Thymus (tissue), 11 donors: ENCODE results near the gene FLYWCH1. TPM values are rescaled to one million over a fixed set of nuclear protein-coding genes. Genes with fewer than 3 reads are reported as not detected.
A peak's percentile ranks its signal among the peaks of the same experiment; 100 is the strongest.

Experiments used
- DNase-seq, 9 donors: peaks; one replicate each; pipeline ENCODE4 v3.0.0-alpha.2; 2013; ENCODE audit warnings: low spot score in 9 of 9, low read depth in 6 of 9, missing footprints in 1 of 9
- H3K27ac ChIP-seq, 2 donors: one replicate each; pipeline ENCODE4 v1.5.1; 2013; ENCODE audit warnings: control low read depth in 1 of 2, low read depth in 1 of 2, low read length in 1 of 2, mild to moderate bottlenecking in 1 of 2, moderate library complexity in 1 of 2
- H3K27me3 ChIP-seq, 2 donors: one replicate each; pipeline ENCODE4 v1.5.1; 2013; ENCODE audit warnings: low read length in 1 of 2; ENCODE audit not compliant: control insufficient read depth in 2 of 2, insufficient read depth in 1 of 2
- H3K36me3 ChIP-seq, 2 donors: one replicate each; pipeline ENCODE4 v1.5.1; 2013; ENCODE audit warnings: low read length in 1 of 2, mild to moderate bottlenecking in 1 of 2, moderate library complexity in 1 of 2; ENCODE audit not compliant: control insufficient read depth in 2 of 2, insufficient read depth in 2 of 2
- H3K4me1 ChIP-seq, 2 donors: one replicate each; pipeline ENCODE4 v1.5.1; 2013; ENCODE audit warnings: low read length in 2 of 2; ENCODE audit not compliant: control insufficient read depth in 2 of 2, insufficient read depth in 2 of 2
- H3K4me3 ChIP-seq, 2 donors: one replicate each; pipeline ENCODE4 v1.5.1; 2013; ENCODE audit warnings: low read length in 2 of 2, control low read depth in 1 of 2, mild to moderate bottlenecking in 1 of 2
- H3K9me3 ChIP-seq, 2 donors: one replicate each; pipeline ENCODE4 v1.5.1; 2013; ENCODE audit warnings: low read length in 1 of 2, mild to moderate bottlenecking in 1 of 2; ENCODE audit not compliant: control insufficient read depth in 2 of 2, insufficient read depth in 1 of 2
- WGBS: extraction: QIAGEN DNeasy Blood & Tissue Kit; methylation state at CpG from one replicate; pipeline ENCODE4 v1.1.7; 2013; 5-methylcytosine and 5-hydroxymethylcytosine counted together
- polyA plus RNA-seq: library from polyadenylated mRNA; stranded (reverse); fragments of 200-250 nt; gene quantifications from one replicate; pipeline ENCODE4 v1.2.3, GENCODE V29; 2013
- total RNA-seq: library from RNA; stranded (reverse); fragments of 120-200 nt; gene quantifications from one replicate; pipeline ENCODE4 v1.2.4, GENCODE V29; 2013
- donor health status: healthy.

Gene FLYWCH1
- total and polyA plus RNA-seq, 2 donors, result 9.6 to 34.1 TPM

GRCh38 chr16:2953706-2954627, 42.2 kb downstream of the FLYWCH1 start:
- H3K4me3 ChIP-seq, result no peak overlapping the region
- H3K4me1 ChIP-seq, result peaks cover 0 to 45% of the 10 kb centered on the region in 2 donors
- no peaks in the 10 kb centered on the region for H3K9me3 ChIP-seq
- peak in 1 of 9 donors; percentile 29 for DNase-seq
- H3K27ac ChIP-seq, result peak overlapping the region in 1 of 2 donors; percentile 3
- peaks cover 3 to 7% of the 10 kb centered on the region in 2 donors for H3K36me3 ChIP-seq
- whole genome bisulfite sequencing, result 80% methylated on average over 31 of the region's 31 CpGs
- H3K27me3 ChIP-seq, result peaks cover 0 to 10% of the 10 kb centered on the region in 2 donors

- 85% methylated on average over 26 of the region's 26 CpGs for WGBS
- no peak overlapping the region for H3K4me3 ChIP-seq
- peaks cover 0 to 10% of the 10 kb centered on the region in 2 donors for H3K27me3 ChIP-seq
- H3K36me3 ChIP-seq, result no peaks in the 10 kb centered on the region
- DNase-seq, result no peak
- no peak overlapping the region for H3K27ac ChIP-seq
- H3K4me1 ChIP-seq, result peaks cover 0 to 45% of the 10 kb centered on the region in 2 donors
- no peaks in the 10 kb centered on the region for H3K9me3 ChIP-seq
Measured at GRCh38 chr16:2954656-2955381, 43.1 kb downstream of the FLYWCH1 start.

GRCh38 chr16:2955438-2955778, 43.7 kb downstream of the FLYWCH1 start:
- no peak for DNase-seq
- 52% methylated on average over 10 of the region's 10 CpGs for WGBS
- Histone ChIP-seq H3K27ac (no peak overlapping the region), H3K4me1 (peaks cover 0 to 45% of the 10 kb centered on the region in 2 donors), H3K4me3 (no peak overlapping the region), H3K27me3 (peaks cover 0 to 10% of the 10 kb centered on the region in 2 donors), H3K9me3 (no peaks in the 10 kb centered on the region), H3K36me3 (no peaks in the 10 kb centered on the region)

GRCh38 chr16:2955779-2956578, 44.2 kb downstream of the FLYWCH1 start:
- Histone ChIP-seq H3K27me3 (peaks cover 0 to 10% of the 10 kb centered on the region in 2 donors), H3K4me1 (peaks cover 0 to 45% of the 10 kb centered on the region in 2 donors), H3K36me3 (no peaks in the 10 kb centered on the region), H3K27ac (no peak overlapping the region), H3K4me3 (no peak overlapping the region), H3K9me3 (no peaks in the 10 kb centered on the region)
- WGBS, result 29% methylated on average over 21 of the region's 21 CpGs
- peak in 2 of 9 donors; percentile 25 to 45 for DNase-seq

DNA sequence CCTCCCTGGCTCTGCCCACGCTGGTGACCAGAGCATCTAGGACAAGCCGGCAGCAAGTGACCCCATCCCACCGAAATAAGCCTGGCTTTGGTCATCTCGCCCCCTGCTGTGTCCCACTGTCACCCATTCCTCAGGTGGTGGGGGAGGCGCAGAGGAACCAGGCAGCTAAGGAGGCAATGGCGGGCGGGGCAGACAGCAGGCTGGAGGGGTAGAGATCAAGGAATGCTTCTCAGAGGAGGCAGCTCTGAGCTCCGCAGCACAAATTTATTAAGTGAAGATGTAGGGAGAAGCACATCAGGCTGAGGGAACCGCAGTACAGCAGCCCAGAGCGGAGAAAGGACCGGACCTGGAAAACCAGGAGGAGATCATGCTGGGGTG, 44.8 kb downstream of the FLYWCH1 start:
- peaks cover 0 to 10% of the 10 kb centered on the region in 2 donors for H3K27me3 ChIP-seq

GRCh38 chr16:2959206-2959605, 47.5 kb downstream of the FLYWCH1 start:
- no peak for DNase-seq
- Histone ChIP-seq H3K36me3 (no peaks in the 10 kb centered on the region), H3K27ac (no peak overlapping the region), H3K4me1 (peaks cover 24 to 53% of the 10 kb centered on the region in 2 donors), H3K27me3 (peaks cover 17 to 34% of the 10 kb centered on the region in 2 donors), H3K9me3 (peaks cover 0 to 6% of the 10 kb centered on the region in 2 donors), H3K4me3 (no peak overlapping the region)
- WGBS, result 91% methylated on average over 10 of the region's 10 CpGs

More for the DNA sequence above, 44.8 kb downstream of the FLYWCH1 start:
- Histone ChIP-seq H3K4me3 (no peak overlapping the region), H3K4me1 (peaks cover 0 to 47% of the 10 kb centered on the region in 2 donors), H3K27ac (no peak overlapping the region), H3K9me3 (no peaks in the 10 kb centered on the region), H3K36me3 (no peaks in the 10 kb centered on the region)
- no peak for DNase-seq
- 96% methylated on average over 11 of the region's 11 CpGs for WGBS

- peaks cover 30 to 53% of the 10 kb centered on the region in 2 donors for H3K4me1 ChIP-seq
- H3K9me3 ChIP-seq, result peaks cover 0 to 10% of the 10 kb centered on the region in 2 donors
- H3K36me3 ChIP-seq, result no peaks in the 10 kb centered on the region
- 89% methylated on average over 17 of the region's 17 CpGs for WGBS
- DNase-seq, result no peak
- H3K4me3 ChIP-seq, result no peak overlapping the region
- no peak overlapping the region for H3K27ac ChIP-seq
- peaks cover 27 to 46% of the 10 kb centered on the region in 2 donors for H3K27me3 ChIP-seq
Measured at GRCh38 chr16:2960183-2961010, 48.7 kb downstream of the FLYWCH1 start.
